NCI-H82 (cell line): ENCODE measurements around the gene OSBP2.
A peak's percentile ranks its signal among the peaks of the same experiment; 100 is the strongest.

ENCODE experiments used
- DNase-seq: peaks from one replicate; lab custom pipeline; 2025; lab: John Stamatoyannopoulos, UW

The OSBP2 gene

GRCh38 chr22:30881361-30882183, 186.9 kb downstream of the OSBP2 start:
- peak; percentile 97 for DNase-seq

DNA sequence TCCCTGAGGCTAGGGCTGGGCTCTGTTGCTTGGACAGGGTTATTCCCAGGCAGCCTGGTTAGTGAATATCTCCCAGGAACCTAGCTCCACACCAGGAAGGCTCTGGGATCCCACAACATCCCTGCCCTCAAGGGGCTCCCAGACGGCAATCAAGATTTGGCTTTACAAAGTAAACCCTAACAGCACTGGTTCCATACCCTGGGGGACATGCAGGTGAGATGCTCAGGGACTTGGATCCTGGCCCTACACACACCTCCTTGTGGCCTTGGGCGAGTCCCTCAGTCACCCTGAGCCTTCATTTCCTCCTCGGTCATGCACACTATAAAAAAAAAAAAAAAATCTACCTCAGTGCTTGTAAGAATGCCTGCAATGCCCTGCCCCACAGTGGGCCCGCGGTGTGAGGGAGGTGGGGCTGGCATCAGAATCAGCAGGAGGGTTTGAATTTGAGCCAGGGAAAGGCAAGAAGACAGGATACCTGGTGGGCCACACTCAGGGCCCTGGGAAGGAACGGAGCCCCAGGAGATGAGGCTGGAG, 187.6 kb downstream of the OSBP2 start:
- no peak for DNase-seq

DNA sequence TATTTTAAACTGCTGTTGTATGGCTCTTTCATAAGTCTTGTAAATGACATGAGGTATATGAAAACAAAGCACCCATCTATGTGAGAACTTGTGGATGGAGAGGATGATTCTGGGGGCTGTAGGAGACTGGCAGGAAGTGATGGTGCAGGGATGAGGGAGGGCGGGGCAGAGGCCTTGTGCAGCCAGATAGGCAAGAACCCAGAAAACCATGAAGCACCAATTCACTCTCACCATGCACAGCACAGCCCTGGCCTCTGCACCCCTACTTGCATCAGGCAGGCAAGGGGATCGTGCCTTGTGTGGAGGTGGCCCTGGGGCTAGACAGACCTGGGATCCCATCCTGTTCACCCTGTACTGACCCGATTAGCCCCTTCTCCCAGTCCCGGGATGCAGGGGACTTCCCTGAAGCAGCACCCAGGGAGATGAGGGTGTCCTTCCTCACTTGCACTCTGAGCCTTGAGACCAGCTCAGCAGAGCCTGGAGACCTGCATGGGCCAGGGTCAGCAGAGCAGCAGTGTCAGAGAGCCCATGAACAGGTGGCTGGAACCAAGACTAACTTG, 188.4 kb downstream of the OSBP2 start:
- DNase-seq = no peak

DNA sequence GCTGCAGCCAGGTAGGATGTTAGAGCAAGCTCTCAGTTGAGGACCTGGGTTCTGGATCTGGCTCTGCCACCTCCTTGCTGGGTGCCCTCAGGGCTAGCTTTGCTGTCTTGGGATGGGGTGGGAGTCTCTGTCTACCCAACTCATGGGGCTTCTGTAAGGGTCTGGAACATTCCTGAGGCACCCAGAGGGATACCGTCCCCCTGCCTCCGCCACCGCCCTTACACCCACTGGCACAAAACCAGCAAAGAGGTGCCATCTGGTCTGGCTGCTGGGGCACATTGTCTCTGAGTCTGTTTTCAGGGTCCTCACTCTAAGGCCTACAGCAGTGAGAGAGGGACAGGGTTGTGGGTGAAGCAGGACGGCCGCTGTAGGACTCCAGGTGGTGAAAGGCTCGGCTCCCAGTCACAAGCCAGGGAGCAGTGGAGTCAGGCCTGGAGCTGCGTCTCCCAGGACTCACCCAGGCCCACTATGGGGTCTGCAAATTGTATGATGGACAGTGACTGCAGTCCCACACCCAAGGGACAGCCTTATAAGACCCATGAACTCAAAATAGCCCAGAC, 189.0 kb downstream of the OSBP2 start:
- DNase-seq = no peak

GRCh38 chr22:30884211-30885000, 189.7 kb downstream of the OSBP2 start:
- DNase-seq = no peak

- no peak for DNase-seq
Observed at GRCh38 chr22:30885001-30885366, 190.3 kb downstream of the OSBP2 start.

DNA sequence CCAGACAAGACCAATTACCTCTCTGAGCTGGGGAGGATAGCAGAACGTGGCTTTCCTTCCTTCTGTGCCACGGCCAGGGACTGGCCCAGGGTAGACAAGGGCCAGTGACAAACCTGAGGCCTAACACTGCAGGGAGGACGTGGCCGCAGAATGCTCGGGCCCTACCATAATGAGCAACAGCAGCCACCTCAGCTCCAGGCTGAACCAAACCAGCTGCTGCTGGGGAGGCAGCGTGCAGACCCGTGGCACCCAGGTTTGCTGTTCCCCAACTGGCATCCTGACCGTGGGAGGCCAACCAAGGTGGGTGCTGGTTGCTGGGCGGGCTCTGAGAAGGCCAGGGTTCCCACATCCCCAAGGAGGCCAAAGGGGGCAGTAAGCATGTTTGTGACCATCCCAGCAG, 190.9 kb downstream of the OSBP2 start:
- DNase-seq = no peak

DNA sequence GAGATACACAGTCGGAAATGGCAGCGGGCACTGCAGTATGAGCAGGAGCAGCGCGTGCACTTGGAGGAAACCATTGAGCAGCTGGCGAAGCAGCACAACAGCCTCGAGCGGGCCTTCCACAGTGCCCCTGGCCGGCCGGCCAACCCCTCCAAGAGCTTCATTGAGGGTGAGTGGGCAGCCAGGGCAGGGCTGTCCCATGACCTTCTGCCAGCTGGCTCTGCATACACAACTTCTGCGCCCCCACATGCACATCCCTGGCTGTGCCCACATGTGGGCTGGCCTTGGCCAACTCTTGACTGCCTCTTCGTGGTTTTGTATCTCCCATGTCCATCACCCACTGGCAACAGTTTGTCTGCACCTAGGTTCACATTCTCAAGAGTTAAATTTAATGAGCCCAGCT, 192.8 kb downstream of the OSBP2 start:
- no peak for DNase-seq

GRCh38 chr22:30887861-30888260, 193.2 kb downstream of the OSBP2 start:
- no peak for DNase-seq

DNA sequence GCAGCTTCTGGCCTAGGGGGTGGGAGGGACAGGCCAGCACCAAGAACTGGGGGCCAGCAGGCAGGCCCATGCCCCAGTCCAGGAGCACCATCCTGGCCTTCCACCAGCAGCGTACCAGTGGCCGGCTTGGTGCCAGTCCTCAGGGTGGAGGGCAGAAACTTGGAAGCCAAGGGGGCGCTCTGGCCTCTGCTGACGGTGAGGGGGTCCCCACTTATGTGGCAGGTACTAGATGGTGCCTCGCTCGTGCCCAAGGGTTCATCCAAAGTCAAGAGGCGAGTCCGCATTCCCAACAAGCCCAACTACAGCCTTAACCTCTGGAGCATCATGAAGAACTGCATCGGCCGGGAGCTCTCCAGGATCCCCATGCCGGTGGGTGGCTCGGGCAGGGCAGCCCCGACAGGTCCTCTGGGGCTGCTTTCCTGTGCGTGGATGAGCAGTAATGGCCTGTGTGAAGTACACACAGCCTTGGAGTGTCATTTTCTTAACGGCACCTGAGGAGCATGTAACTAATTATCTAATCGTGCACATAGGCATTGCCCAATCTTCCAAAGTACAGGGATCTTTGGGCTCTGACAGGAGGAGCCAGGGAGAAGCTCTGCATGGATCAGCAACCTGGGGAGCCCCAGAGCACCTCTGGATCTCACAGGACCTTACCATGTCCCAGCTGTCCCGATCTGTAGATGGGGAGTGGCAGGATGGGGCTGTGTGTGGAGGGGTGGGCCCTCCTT, 194.8 kb downstream of the OSBP2 start:
- no peak for DNase-seq

GRCh38 chr22:30889996-30890480, 195.4 kb downstream of the OSBP2 start:
- no peak for DNase-seq

DNA sequence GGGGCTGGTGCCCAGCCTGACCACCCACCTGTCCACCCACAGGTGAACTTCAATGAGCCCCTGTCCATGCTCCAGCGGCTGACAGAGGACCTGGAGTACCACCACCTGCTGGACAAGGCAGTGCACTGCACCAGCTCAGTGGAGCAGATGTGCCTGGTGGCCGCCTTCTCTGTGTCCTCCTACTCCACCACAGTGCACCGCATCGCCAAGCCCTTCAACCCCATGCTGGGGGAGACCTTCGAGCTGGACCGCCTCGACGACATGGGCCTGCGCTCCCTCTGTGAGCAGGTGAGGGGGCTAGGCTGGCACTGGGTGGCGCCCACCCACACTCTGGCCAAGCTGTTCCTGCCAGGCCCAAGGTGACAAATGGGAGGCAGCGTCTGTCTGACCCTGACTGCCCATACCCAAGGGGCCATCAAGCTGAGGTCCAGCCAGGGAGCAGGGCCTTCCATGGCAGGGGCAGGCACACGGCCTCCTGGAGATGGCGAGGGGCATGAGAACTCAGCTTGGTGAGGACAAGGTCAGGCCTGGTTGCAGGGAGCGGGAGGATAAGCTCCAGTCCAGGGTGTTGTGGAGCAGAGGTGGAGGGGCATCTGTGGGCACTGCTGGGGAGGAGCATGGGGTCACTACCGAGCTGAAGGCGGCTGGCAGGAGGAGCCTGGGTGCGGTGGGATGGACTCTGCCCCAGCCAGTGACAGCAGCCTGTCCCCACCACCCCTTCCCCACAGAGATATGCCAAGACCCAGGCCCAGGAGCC, 196.2 kb downstream of the OSBP2 start:
- peak; percentile 48 for DNase-seq

DNA sequence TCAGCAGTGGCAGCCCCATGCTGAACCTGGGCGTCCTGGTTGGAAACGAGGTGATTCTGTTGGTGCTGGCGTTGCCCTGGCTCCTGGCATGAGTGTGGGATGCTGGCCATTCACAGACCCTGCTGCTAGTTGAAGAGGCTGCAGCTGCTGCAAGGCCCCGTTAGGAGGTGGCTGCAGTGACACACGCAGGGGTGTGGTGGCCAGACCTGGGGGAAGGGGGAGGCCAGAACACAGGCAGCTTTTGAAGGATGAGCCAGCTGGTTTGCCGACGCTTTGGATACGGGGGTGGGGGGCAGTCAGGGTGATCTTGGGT, 196.7 kb downstream of the OSBP2 start:
- DNase-seq = no peak

DNA sequence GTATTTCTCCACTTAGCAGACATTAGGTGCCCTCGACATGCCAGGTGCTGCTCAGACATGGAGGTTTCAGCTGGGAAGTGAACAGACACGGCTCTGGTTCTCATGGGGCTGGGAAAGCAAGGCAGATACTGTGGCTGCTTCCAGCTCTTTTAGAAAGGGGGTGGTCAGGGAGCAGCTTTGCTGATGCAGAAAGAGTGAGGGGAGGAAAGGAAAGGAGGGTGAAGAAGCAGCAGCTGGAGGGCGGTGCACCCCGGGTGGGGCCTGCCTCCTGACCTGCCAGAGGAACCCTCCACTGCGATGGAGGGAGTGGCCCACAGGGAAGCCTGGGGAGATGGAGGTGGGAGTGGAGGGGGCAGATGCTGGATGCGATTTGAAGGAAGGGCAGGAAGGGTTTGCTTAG, 197.1 kb downstream of the OSBP2 start:
- no peak for DNase-seq

GRCh38 chr22:30892286-30892685, 197.6 kb downstream of the OSBP2 start:
- no peak for DNase-seq

DNA sequence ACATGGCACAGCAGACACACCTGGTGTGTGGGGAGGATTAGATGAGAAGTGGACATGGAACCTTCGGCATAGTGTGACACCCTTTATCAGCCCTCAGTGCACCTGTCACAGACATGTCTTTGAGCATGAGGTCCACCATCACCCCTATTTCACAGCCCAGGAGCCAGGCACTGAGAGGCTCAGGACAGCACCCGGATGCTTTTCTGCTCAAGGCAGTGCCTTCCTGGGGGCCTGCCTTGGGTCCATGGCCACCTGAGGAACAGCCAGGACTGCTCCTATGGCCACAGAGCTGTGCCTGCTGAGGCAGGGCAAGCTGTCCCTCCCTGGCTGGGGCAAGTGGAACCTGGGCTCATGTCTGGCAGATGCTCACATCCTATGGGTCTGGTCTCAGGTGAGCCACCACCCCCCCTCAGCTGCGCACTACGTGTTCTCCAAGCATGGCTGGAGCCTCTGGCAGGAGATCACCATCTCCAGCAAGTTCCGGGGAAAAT, 198.1 kb downstream of the OSBP2 start:
- DNase-seq = no peak

GRCh38 chr22:30893434-30894370, 199.0 kb downstream of the OSBP2 start:
- no peak for DNase-seq

DNA sequence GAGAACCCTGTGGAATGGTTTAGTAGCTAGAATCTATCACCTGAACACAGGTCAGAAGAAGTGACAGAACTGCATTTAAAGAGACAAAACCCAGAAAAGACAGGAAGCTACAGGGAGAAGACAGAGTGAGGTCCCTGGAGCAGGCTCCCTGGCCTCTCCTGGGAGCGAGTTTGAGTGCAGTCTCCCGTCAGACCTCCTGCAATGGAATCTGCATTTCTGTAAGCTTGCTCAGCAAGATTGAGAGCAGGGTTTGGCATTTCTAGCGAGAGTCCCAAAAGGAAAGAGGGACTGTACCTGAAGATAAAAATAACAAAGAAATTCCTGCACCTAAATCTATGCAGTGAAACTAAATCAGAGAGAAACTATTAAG, 199.7 kb downstream of the OSBP2 start:
- DNase-seq = no peak

GRCh38 chr22:30902496-30903357, 208.1 kb downstream of the OSBP2 start:
- DNase-seq = no peak
